Tibial nerve (tissue), 4 donors: ENCODE measurements around the gene DMKN.
"Not testable (repeated sequence)": the region's sequence is repeated elsewhere in the genome, so short reads cannot be mapped to it uniquely, and the experiment has no call there.

Experiments used
- CTCF ChIP-seq, 5 experiments: fragments of 200-600 bp in 3 of 5; fragments of 450-650 bp in 2 of 5; sonication (generic) in 3 of 5; IDR thresholded peaks; one replicate each; pipeline ENCODE4 v1.5.1; 2016 to 2019; ENCODE audit warnings: antibody characterized with exemption in 5 of 5, mild to moderate bottlenecking in 3 of 5, moderate library complexity in 2 of 5
- EP300 ChIP-seq, 2 donors: sonication (generic); formaldehyde crosslinking; IDR thresholded peaks; one replicate each; pipeline ENCODE4 v1.6.1; 2017; ENCODE audit warnings: antibody characterized with exemption in 2 of 2, mild to moderate bottlenecking in 1 of 2
- POLR2A ChIP-seq, 2 donors: fragments of 450-650 bp; IDR thresholded peaks; one replicate each; pipeline ENCODE4 v1.6.1; 2017; ENCODE audit warnings: antibody characterized with exemption in 2 of 2, mild to moderate bottlenecking in 2 of 2, moderate library complexity in 2 of 2

- TF ChIP-seq POLR2A, CTCF, EP300 (IDR thresholded peaks at IDR 0.05): not testable (repeated sequence)
Measured at GRCh38 chr19:35462956-35463355, 50.5 kb downstream of the DMKN start.
